Epithelial cell of umbilical artery (primary cell): Measurements from ENCODE around the gene CCDC150. TPM values are rescaled to one million over a fixed set of nuclear protein-coding genes. Genes with fewer than 3 reads are reported as not detected.

ENCODE experiments used
- total RNA-seq: library from RNA; depleted of rRNA; stranded (reverse); fragments of >200 nt; gene quantifications from 2 replicates; pipeline ENCODE4 v1.2.3, GENCODE V29; 2014

CCDC150 gene
- total RNA-seq, result 4.7 and 9.1 TPM in 2 replicates

DNA sequence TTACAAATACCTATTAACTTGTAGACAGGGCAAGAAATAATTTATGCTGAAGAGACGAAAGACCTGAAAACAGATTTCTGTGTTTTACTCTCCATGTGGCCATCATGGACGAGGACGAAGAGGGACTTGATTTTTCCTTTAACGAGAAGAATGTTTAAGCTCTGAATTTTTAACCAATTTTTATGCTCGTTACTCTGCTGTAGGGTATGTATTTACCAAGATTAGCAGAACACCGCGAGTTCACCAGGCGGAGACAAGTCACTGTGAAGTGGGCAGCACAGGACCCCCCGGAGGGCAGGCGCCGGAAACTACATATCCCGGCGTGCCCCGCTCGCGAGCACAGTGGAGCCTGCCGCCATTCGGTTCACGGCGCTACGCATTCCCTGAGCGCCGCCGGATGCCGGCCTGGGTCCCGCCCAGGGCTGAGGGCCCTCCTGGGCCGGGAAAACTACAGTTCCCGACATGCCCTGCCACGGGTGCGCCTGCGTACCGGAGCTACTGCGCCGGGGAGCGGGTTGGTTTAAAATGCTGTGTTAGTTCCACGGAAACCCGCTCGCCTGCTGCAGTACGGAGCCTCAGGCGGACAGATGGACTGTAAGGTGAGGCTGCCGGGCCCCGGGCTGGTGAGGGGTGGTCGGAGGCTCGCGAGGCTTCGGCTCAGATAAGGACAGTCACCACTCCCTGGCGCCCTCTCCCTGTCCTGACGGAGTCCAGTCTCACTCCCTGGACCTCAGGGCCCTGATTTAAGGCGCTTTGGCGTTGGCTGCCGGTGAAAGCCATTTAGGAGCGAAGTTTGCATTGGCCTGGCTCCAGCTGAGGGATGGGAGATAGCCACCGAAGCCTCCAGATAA lies at the start of gene CCDC150:
Gene CCDC150 (plus strand): TSS at position 536 of the 851 bp plus-strand sequence. CDS start 52 bp downstream, at position 588.

GRCh38 chr2:196592911-196593881 lies 46.3 kb upstream of the CCDC150 start, which contains the start of gene HECW2:
Gene HECW2 (minus strand): TSS chr2:196593554.

Other genes starting within 250 kb of the CCDC150 start
- gene HECW2, start 46.2 kb upstream of the CCDC150 start, total RNA-seq, result 64.3 and 79.5 TPM in 2 replicates
- gene GTF3C3, start 160.0 kb downstream of the CCDC150 start, total RNA-seq, result 50.5 and 53.3 TPM in 2 replicates
- gene C2orf66, start 169.6 kb downstream of the CCDC150 start, total RNA-seq, result under 0.01 TPM in 1 of 2 replicates, not detected in the other